Stimulated activated naive CD8-positive, alpha-beta T cell treated with anti-CD3 and anti-CD28 coated beads, Interleukin-15, Interleukin-2, amounts not matched to agents 100 ng/mL and 50 ng/mL, for 24 hours (primary cell): Measurements from ENCODE around the gene RASA2.

Source experiments
- H3K27ac Mint-ChIP-seq: one replicate; pipeline ENCODE4 v1.8.0; 2021; ENCODE audit warnings: mild to moderate bottlenecking, mixed read lengths
- H3K27me3 Mint-ChIP-seq: one replicate; pipeline ENCODE4 v1.8.0; 2021; ENCODE audit warnings: mixed read lengths
- H3K36me3 Mint-ChIP-seq: one replicate; pipeline ENCODE4 v1.8.0; 2021; ENCODE audit warnings: low read depth, mixed read lengths
- H3K4me1 Mint-ChIP-seq: one replicate; pipeline ENCODE4 v1.8.0; 2021; ENCODE audit warnings: low read depth, mixed read lengths
- H3K4me3 Mint-ChIP-seq: one replicate; pipeline ENCODE4 v1.8.0; 2021; ENCODE audit warnings: mild to moderate bottlenecking, mixed read lengths
- H3K9me3 Mint-ChIP-seq: one replicate; pipeline ENCODE4 v1.8.0; 2021; ENCODE audit warnings: mixed read lengths

RASA2 gene

GRCh38 chr3:141632779-141633374, 146.1 kb downstream of the RASA2 start:
- H3K36me3 Mint-ChIP-seq, result no peaks in the 10 kb centered on the region
- H3K27me3 Mint-ChIP-seq, result no peaks in the 10 kb centered on the region
- peaks cover 9% of the 10 kb centered on the region for H3K9me3 Mint-ChIP-seq
- no peaks in the 10 kb centered on the region for H3K4me1 Mint-ChIP-seq
- H3K27ac Mint-ChIP-seq, result no peak overlapping the region
- no peak overlapping the region for H3K4me3 Mint-ChIP-seq

GRCh38 chr3:141642215-141642614, 155.4 kb downstream of the RASA2 start:
- no peaks in the 10 kb centered on the region for H3K36me3 Mint-ChIP-seq
- no peak overlapping the region for H3K4me3 Mint-ChIP-seq
- H3K27ac Mint-ChIP-seq, result no peak overlapping the region
- no peaks in the 10 kb centered on the region for H3K27me3 Mint-ChIP-seq
- H3K9me3 Mint-ChIP-seq, result no peaks in the 10 kb centered on the region
- no peaks in the 10 kb centered on the region for H3K4me1 Mint-ChIP-seq

- H3K27ac Mint-ChIP-seq, result no peak overlapping the region
These were observed 156.6 kb downstream of the RASA2 start for GRCh38 chr3:141643391-141643790.

GRCh38 chr3:141643796-141644195, 157.0 kb downstream of the RASA2 start:
- no peaks in the 10 kb centered on the region for H3K36me3 Mint-ChIP-seq
- no peaks in the 10 kb centered on the region for H3K4me1 Mint-ChIP-seq
- no peak overlapping the region for H3K4me3 Mint-ChIP-seq
- H3K27me3 Mint-ChIP-seq, result no peaks in the 10 kb centered on the region
- H3K27ac Mint-ChIP-seq, result no peak overlapping the region
- no peaks in the 10 kb centered on the region for H3K9me3 Mint-ChIP-seq

More at GRCh38 chr3:141643391-141643790, 156.6 kb downstream of the RASA2 start:
- H3K4me1 Mint-ChIP-seq, result no peaks in the 10 kb centered on the region
- H3K36me3 Mint-ChIP-seq, result no peaks in the 10 kb centered on the region
- no peaks in the 10 kb centered on the region for H3K27me3 Mint-ChIP-seq
- no peak overlapping the region for H3K4me3 Mint-ChIP-seq
- H3K9me3 Mint-ChIP-seq, result no peaks in the 10 kb centered on the region

- Mint-ChIP-seq H3K4me3 (no peak overlapping the region), H3K27me3 (no peaks in the 10 kb centered on the region), H3K27ac (no peak overlapping the region), H3K4me1 (no peaks in the 10 kb centered on the region), H3K36me3 (no peaks in the 10 kb centered on the region), H3K9me3 (no peaks in the 10 kb centered on the region)
These were observed 158.1 kb downstream of the RASA2 start for GRCh38 chr3:141644931-141645330.

- H3K9me3 Mint-ChIP-seq, result no peaks in the 10 kb centered on the region
- no peak overlapping the region for H3K27ac Mint-ChIP-seq
- H3K4me3 Mint-ChIP-seq, result no peak overlapping the region
- H3K27me3 Mint-ChIP-seq, result no peaks in the 10 kb centered on the region
- no peaks in the 10 kb centered on the region for H3K4me1 Mint-ChIP-seq
- H3K36me3 Mint-ChIP-seq, result no peaks in the 10 kb centered on the region
These were observed 160.1 kb downstream of the RASA2 start for GRCh38 chr3:141646760-141647561.

- Mint-ChIP-seq H3K4me1 (no peaks in the 10 kb centered on the region), H3K36me3 (no peaks in the 10 kb centered on the region), H3K27me3 (no peaks in the 10 kb centered on the region), H3K27ac (no peak overlapping the region), H3K4me3 (no peak overlapping the region), H3K9me3 (no peaks in the 10 kb centered on the region)
These were observed 160.7 kb downstream of the RASA2 start for GRCh38 chr3:141647562-141647915.

GRCh38 chr3:141648055-141648910, 161.5 kb downstream of the RASA2 start:
- H3K27ac Mint-ChIP-seq, result no peak overlapping the region
- no peaks in the 10 kb centered on the region for H3K4me1 Mint-ChIP-seq
- H3K36me3 Mint-ChIP-seq, result no peaks in the 10 kb centered on the region
- no peaks in the 10 kb centered on the region for H3K9me3 Mint-ChIP-seq
- H3K4me3 Mint-ChIP-seq, result no peak overlapping the region
- no peaks in the 10 kb centered on the region for H3K27me3 Mint-ChIP-seq

GRCh38 chr3:141649871-141650270, 163.0 kb downstream of the RASA2 start:
- Mint-ChIP-seq H3K27ac (no peak overlapping the region), H3K4me1 (no peaks in the 10 kb centered on the region), H3K9me3 (no peaks in the 10 kb centered on the region), H3K36me3 (no peaks in the 10 kb centered on the region), H3K27me3 (peaks cover 5% of the 10 kb centered on the region), H3K4me3 (no peak overlapping the region)

GRCh38 chr3:141650783-141651182, 164.0 kb downstream of the RASA2 start:
- Mint-ChIP-seq H3K36me3 (no peaks in the 10 kb centered on the region), H3K27me3 (peaks cover 5% of the 10 kb centered on the region), H3K4me3 (no peak overlapping the region), H3K9me3 (no peaks in the 10 kb centered on the region), H3K4me1 (no peaks in the 10 kb centered on the region), H3K27ac (no peak overlapping the region)

- H3K4me1 Mint-ChIP-seq, result no peaks in the 10 kb centered on the region
- H3K36me3 Mint-ChIP-seq, result no peaks in the 10 kb centered on the region
- H3K27me3 Mint-ChIP-seq, result peaks cover 7% of the 10 kb centered on the region
- no peaks in the 10 kb centered on the region for H3K9me3 Mint-ChIP-seq
- no peak overlapping the region for H3K4me3 Mint-ChIP-seq
- H3K27ac Mint-ChIP-seq, result no peak overlapping the region
These were observed 164.6 kb downstream of the RASA2 start for GRCh38 chr3:141651409-141651808.

- no peaks in the 10 kb centered on the region for H3K36me3 Mint-ChIP-seq
- H3K27ac Mint-ChIP-seq, result no peak overlapping the region
- H3K9me3 Mint-ChIP-seq, result no peaks in the 10 kb centered on the region
- H3K27me3 Mint-ChIP-seq, result peaks cover 16% of the 10 kb centered on the region
- no peak overlapping the region for H3K4me3 Mint-ChIP-seq
- H3K4me1 Mint-ChIP-seq, result no peaks in the 10 kb centered on the region
These were observed 165.5 kb downstream of the RASA2 start for GRCh38 chr3:141652349-141652748.

- H3K4me1 Mint-ChIP-seq, result no peaks in the 10 kb centered on the region
These were observed 167.0 kb downstream of the RASA2 start for GRCh38 chr3:141653847-141654246.

GRCh38 chr3:141655801-141656200, 169.0 kb downstream of the RASA2 start:
- Mint-ChIP-seq H3K27me3 (peaks cover 48% of the 10 kb centered on the region), H3K36me3 (no peaks in the 10 kb centered on the region), H3K9me3 (no peaks in the 10 kb centered on the region), H3K4me3 (no peak overlapping the region), H3K27ac (no peak overlapping the region), H3K4me1 (peaks cover 3% of the 10 kb centered on the region)

More at GRCh38 chr3:141653847-141654246, 167.0 kb downstream of the RASA2 start:
- no peaks in the 10 kb centered on the region for H3K9me3 Mint-ChIP-seq
- no peak overlapping the region for H3K27ac Mint-ChIP-seq
- H3K36me3 Mint-ChIP-seq, result no peaks in the 10 kb centered on the region
- peaks cover 31% of the 10 kb centered on the region for H3K27me3 Mint-ChIP-seq
- no peak overlapping the region for H3K4me3 Mint-ChIP-seq

GRCh38 chr3:141656771-141657170, 169.9 kb downstream of the RASA2 start:
- Mint-ChIP-seq H3K36me3 (no peaks in the 10 kb centered on the region), H3K4me1 (peaks cover 3% of the 10 kb centered on the region), H3K4me3 (no peak overlapping the region), H3K9me3 (no peaks in the 10 kb centered on the region), H3K27me3 (peaks cover 57% of the 10 kb centered on the region), H3K27ac (no peak overlapping the region)
